IMR-90 (cell line): Measurements from ENCODE around the gene SPSB4. TPM values are rescaled to one million over a fixed set of nuclear protein-coding genes. Genes with fewer than 3 reads are reported as not detected.

Experiments used
- ATAC-seq: fragments of 200-7000 bp; cut with Tn5 transposase; 2 replicates; pipeline ENCODE4 v1.9.1; 2020; ENCODE audit warnings: low read depth, mild to moderate bottlenecking, moderate library complexity
- BruUV-seq: library from RNA; stranded (reverse); fragments of 400-500 nt; replicated peaks from 2 replicates; lab custom pipeline; 2021; lab: Mats Ljungman, UMichigan
- CTCF ChIA-PET: fragments of 300-600 bp; formaldehyde crosslinking; extraction: SDS; loops from one replicate; lab custom pipeline; 2021; ENCODE audit warnings: antibody characterized with exemption; lab: Yijun Ruan, JAX
- POLR2A ChIA-PET: fragments of 300-600 bp; sonication (Branson Sonifier 250); formaldehyde crosslinking; loops from one replicate; lab custom pipeline; 2022; ENCODE audit warnings: antibody characterized with exemption; ENCODE audit not compliant: unreplicated experiment; lab: Charles Lee
- DNase-seq: peaks from one replicate; pipeline ENCODE4 v3.0.0; 2013
- H2AFZ ChIP-seq: replicated peaks from 2 replicates; pipeline ENCODE3; 2013; ENCODE audit warnings: low read length, mild to moderate bottlenecking; ENCODE audit not compliant: poor library complexity
- H2AK5ac ChIP-seq: 2 replicates; pipeline ENCODE4 v1.6.1; 2013; ENCODE audit warnings: low read depth, low read length, inconsistent platforms
- H2AK9ac ChIP-seq: replicated peaks from 2 replicates; pipeline ENCODE3; 2013; ENCODE audit warnings: mild to moderate bottlenecking, low read depth, low read length, moderate library complexity; ENCODE audit not compliant: poor library complexity
- H2BK120ac ChIP-seq: 2 replicates; pipeline ENCODE4 v1.6.1; 2013; ENCODE audit warnings: low read depth, low read length, inconsistent platforms
- H2BK15ac ChIP-seq: 3 replicates; pipeline ENCODE4 v1.6.1; 2013; ENCODE audit warnings: low read depth, low read length, inconsistent platforms
- H2BK20ac ChIP-seq: 2 replicates; pipeline ENCODE4 v1.6.1; 2013; ENCODE audit warnings: low read depth, mild to moderate bottlenecking, inconsistent platforms, low read length, moderate library complexity
- H2BK5ac ChIP-seq: 2 replicates; pipeline ENCODE4 v1.6.1; 2013; ENCODE audit warnings: mild to moderate bottlenecking, low read depth, low read length, inconsistent platforms; ENCODE audit not compliant: poor library complexity, severe bottlenecking
- H3K14ac ChIP-seq: replicated peaks from 2 replicates; pipeline ENCODE4 v1.6.1; 2013; ENCODE audit warnings: low read depth, low read length, inconsistent platforms
- H3K18ac ChIP-seq: 2 replicates; pipeline ENCODE4 v1.6.1; 2013; ENCODE audit warnings: low read depth, low read length, control low read depth
- H3K23ac ChIP-seq: 2 replicates; pipeline ENCODE4 v1.6.1; 2013; ENCODE audit warnings: low read depth, low read length, inconsistent platforms
- H3K27ac ChIP-seq: 2 replicates; pipeline ENCODE4 v1.5.1; 2013; ENCODE audit warnings: mild to moderate bottlenecking, control low read depth, low read length; ENCODE audit not compliant: insufficient read depth
- H3K27me3 ChIP-seq: 2 replicates; pipeline ENCODE4 v1.6.1; 2013; ENCODE audit warnings: low read length; ENCODE audit not compliant: control insufficient read depth, insufficient read depth
- H3K36me3 ChIP-seq: 2 replicates; pipeline ENCODE4 v1.6.1; 2013; ENCODE audit warnings: low read length, mixed read lengths; ENCODE audit not compliant: control insufficient read depth, insufficient read depth
- H3K4ac ChIP-seq: 2 replicates; pipeline ENCODE4 v1.6.1; 2013; ENCODE audit warnings: low read depth, low read length, inconsistent platforms
- H3K4me1 ChIP-seq: 2 replicates; pipeline ENCODE4 v1.6.1; 2013; ENCODE audit warnings: low read length, mixed read lengths; ENCODE audit not compliant: control insufficient read depth, insufficient read depth
- H3K4me2 ChIP-seq: 2 replicates; pipeline ENCODE4 v1.6.1; 2013; ENCODE audit warnings: low read depth, mild to moderate bottlenecking, control low read depth, low read length, moderate library complexity
- H3K4me3 ChIP-seq: 2 replicates; pipeline ENCODE4 v1.5.1; 2013; ENCODE audit warnings: low read depth, mild to moderate bottlenecking, control low read depth, low read length, moderate library complexity; ENCODE audit not compliant: insufficient read depth
- H3K56ac ChIP-seq: 2 replicates; pipeline ENCODE4 v1.6.1; 2013; ENCODE audit warnings: low read length, inconsistent platforms; ENCODE audit not compliant: insufficient read depth; ENCODE audit errors: extremely low read depth
- H3K79me1 ChIP-seq, 2 experiments: 2 replicates each; pipeline ENCODE4 v1.6.1; 2013; ENCODE audit warnings: low read length in 2 of 2, inconsistent platforms in 1 of 2, low read depth in 1 of 2
- H3K9ac ChIP-seq: 2 replicates; pipeline ENCODE4 v1.6.1; 2013; ENCODE audit warnings: low read depth, low read length, control low read depth
- H3K9me1 ChIP-seq: 2 replicates; pipeline ENCODE4 v1.6.1; 2013; ENCODE audit warnings: low read length, inconsistent platforms; ENCODE audit not compliant: insufficient read depth
- H3K9me3 ChIP-seq: 2 replicates; pipeline ENCODE4 v1.6.1; 2013; ENCODE audit warnings: low read length; ENCODE audit not compliant: control insufficient read depth, insufficient read depth
- H4K20me1 ChIP-seq: 2 replicates; pipeline ENCODE4 v1.6.1; 2013; ENCODE audit warnings: low read length, inconsistent platforms; ENCODE audit not compliant: insufficient read depth
- H4K5ac ChIP-seq: 2 replicates; pipeline ENCODE4 v1.6.1; 2013; ENCODE audit warnings: mild to moderate bottlenecking, low read depth, low read length, control low read depth
- H4K8ac ChIP-seq, 2 experiments: 2 replicates each; pipeline ENCODE4 v1.6.1; 2013; ENCODE audit warnings: low read depth in 2 of 2, low read length in 2 of 2, control low read depth in 1 of 2, inconsistent platforms in 1 of 2
- H4K91ac ChIP-seq: 2 replicates; pipeline ENCODE4 v1.6.1; 2013; ENCODE audit warnings: low read depth, low read length, inconsistent platforms; ENCODE audit not compliant: insufficient read depth
- CEBPB ChIP-seq: IDR thresholded peaks from 2 replicates; pipeline ENCODE4 v1.6.1; 2012; ENCODE audit warnings: low read depth, low read length, improper control_type of control experiment
- CHD1 ChIP-seq: IDR thresholded peaks from 2 replicates; pipeline ENCODE4 v1.6.1; 2012; ENCODE audit warnings: low read depth, low read length, improper control_type of control experiment
- FOS ChIP-seq: fragments of 150-350 bp; IDR thresholded peaks from 2 replicates; pipeline ENCODE4 v1.6.1; 2016; ENCODE audit warnings: low read depth, low read length
- NFE2L2 ChIP-seq: fragments of 150-350 bp; IDR thresholded peaks from 2 replicates; pipeline ENCODE4 v1.6.1; 2016; ENCODE audit warnings: low read depth, mild to moderate bottlenecking, low read length
- RCOR1 ChIP-seq: IDR thresholded peaks from 2 replicates; pipeline ENCODE4 v1.6.1; 2012; ENCODE audit warnings: mild to moderate bottlenecking, low read length, improper control_type of control experiment; ENCODE audit not compliant: insufficient replicate concordance
- RFX5 ChIP-seq: IDR thresholded peaks from 2 replicates; pipeline ENCODE4 v1.8.0; 2012; ENCODE audit warnings: low read depth, mild to moderate bottlenecking, low read length, moderate library complexity
- USF2 ChIP-seq: fragments of 150-350 bp; IDR thresholded peaks from 2 replicates; pipeline ENCODE4 v1.6.1; 2017; ENCODE audit warnings: mild to moderate bottlenecking, antibody characterized with exemption, low read length, low read depth
- WGBS, 2 experiments: methylation state at CpG; one replicate each; pipeline versions ENCODE4 v1.1.5 to v1.1.7; 2013; ENCODE audit warnings: missing lambda C conversion rate in 2 of 2; ENCODE audit not compliant: insufficient read length in 1 of 2; ENCODE audit errors: extremely low coverage in 2 of 2; 5-methylcytosine and 5-hydroxymethylcytosine counted together
- dilution Hi-C: fragments of 300-500 bp; cut with HindIII; formaldehyde crosslinking; loops from one replicate; pipeline ENCODE4 v1.14.3; 2018; ENCODE audit warnings: low sequenced_read_pairs; ENCODE audit not compliant: unreplicated experiment
- in situ Hi-C: fragments of 300-500 bp; cut with MboI; formaldehyde crosslinking; loops from 3 replicates; pipeline ENCODE4 v1.14.3; 2019; ENCODE audit warnings: low sequenced_read_pairs, inconsistent platforms, mixed read lengths
- intact Hi-C: fragments of 100-400 bp; cut with micrococcal nuclease; formaldehyde crosslinking; loops from 2 replicates; pipeline ENCODE4 v1.10.0; 2022
- polyA plus RNA-seq, 3 experiments: library from polyadenylated mRNA; depleted of rRNA; stranded (reverse); fragments of >200 nt; gene quantifications; 2 replicates each; pipeline ENCODE4 v1.2.3, GENCODE V29; 2012; ENCODE audit warnings: low replicate concordance in 1 of 3
- total RNA-seq: library from RNA; depleted of rRNA; stranded (reverse); fragments of >200 nt; gene quantifications from 2 replicates; pipeline ENCODE4 v1.2.3, GENCODE V29; 2012

The SPSB4 gene
- total and polyA plus RNA-seq, 2 of the 4 experiments (the other 2 are of a cell fraction), result not detected

- TF ChIP-seq RFX5, result no peak
- TF ChIP-seq RCOR1, result no peak
- TF ChIP-seq NFE2L2, result no peak
- TF ChIP-seq USF2, result no peak
- peak; percentile 44; the same call in 1 of the 2 replicates for TF ChIP-seq FOS
- no peak for TF ChIP-seq CHD1
- TF ChIP-seq CEBPB, result peak; percentile 54; the same call in 1 of the 2 replicates
- H2BK20ac ChIP-seq, result no peak overlapping the region
- H3K36me3 ChIP-seq, result no peaks in the 10 kb centered on the region
- no peak overlapping the region for H2AK5ac ChIP-seq
- no peak overlapping the region for H4K5ac ChIP-seq
- no peak overlapping the region for H4K8ac ChIP-seq
- H3K9ac ChIP-seq, result no peak overlapping the region
- ChIA-PET CTCF (no interaction called here), POLR2A (no interaction called here)
- 0 out of 2 replicates have a peak, but pooled peaks cover 3% of the 10 kb centered on the region for H3K9me1 ChIP-seq
- no peak overlapping the region for H2BK15ac ChIP-seq
- H3K4me2 ChIP-seq, result no peak overlapping the region
- in situ Hi-C loops (no loop called here), dilution Hi-C loops (no loop called here), intact Hi-C loops (no loop called here)
- H3K14ac ChIP-seq, result no peak overlapping the region
- H3K79me1 ChIP-seq, result no peaks in the 10 kb centered on the region
- H2BK120ac ChIP-seq, result no peak overlapping the region
- H4K20me1 ChIP-seq, result no peaks in the 10 kb centered on the region
- no peak overlapping the region for H3K23ac ChIP-seq
- peak overlapping the region; percentile 12 for H2AFZ ChIP-seq
- ATAC-seq (peak; percentile 94), DNase-seq (peak; percentile 52)
- no peak overlapping the region; the same call in 1 of the 2 replicates for H3K4ac ChIP-seq
- WGBS, 2 experiments, result no CpG with 5 or more reads among the region's 4 CpGs
- H3K27me3 ChIP-seq, result peaks cover 5% of the 10 kb centered on the region; the same call in 1 of the 2 replicates
- peak overlapping the region; percentile 2; the same call in 1 of the 2 replicates for H4K91ac ChIP-seq
- peak overlapping the region; percentile 3; the same call in 1 of the 2 replicates for H3K27ac ChIP-seq
- H2BK5ac ChIP-seq, result no peak overlapping the region
- 0 out of 2 replicates have a peak, but pooled peaks cover 2% of the 10 kb centered on the region for H3K9me3 ChIP-seq
- BruUV-seq, result no TSS peak
- H2AK9ac ChIP-seq, result peak overlapping the region; percentile 11
- no peak overlapping the region; the same call in 1 of the 2 replicates for H3K18ac ChIP-seq
- no peak overlapping the region for H3K56ac ChIP-seq
- H3K4me3 ChIP-seq, result no peak overlapping the region
- peaks cover 3% of the 10 kb centered on the region for H3K4me1 ChIP-seq
Observed at GRCh38 chr3:141170678-141171295, 119.6 kb downstream of the SPSB4 start.
